Stimulated activated CD8-positive, alpha-beta memory T cell treated with anti-CD3 and anti-CD28 coated beads, Interleukin-15, amount 100 ng/mL, for 1 hour (primary cell): ENCODE measurements around the gene TFPI.

Source experiments
- DNase-seq: peaks from one replicate; pipeline ENCODE4 v3.0.0-alpha.2; 2020; ENCODE audit warnings: low read depth

The TFPI gene

GRCh38 chr2:187466129-187466792 lies 88.0 kb downstream of the TFPI start:
- DNase-seq = no peak

GRCh38 chr2:187462839-187463238 lies 91.4 kb downstream of the TFPI start:
- DNase-seq = no peak

- DNase-seq = no peak
These were observed 92.7 kb downstream of the TFPI start for GRCh38 chr2:187461294-187462261.

- no peak for DNase-seq
These were observed 95.0 kb downstream of the TFPI start for GRCh38 chr2:187459256-187459655.

GRCh38 chr2:187453078-187453641 lies 101.1 kb downstream of the TFPI start:
- DNase-seq = no peak

- no peak for DNase-seq
These were observed 102.7 kb downstream of the TFPI start for GRCh38 chr2:187451510-187451909.

- DNase-seq = no peak
These were observed 106.9 kb downstream of the TFPI start for GRCh38 chr2:187447336-187447735.

GRCh38 chr2:187446711-187447110 lies 107.5 kb downstream of the TFPI start:
- DNase-seq = no peak

- no peak for DNase-seq
These were observed 109.2 kb downstream of the TFPI start for GRCh38 chr2:187445051-187445450.

GRCh38 chr2:187442778-187443177 lies 111.5 kb downstream of the TFPI start:
- no peak for DNase-seq

- DNase-seq = no peak
These were observed 111.9 kb downstream of the TFPI start for GRCh38 chr2:187442378-187442777.

GRCh38 chr2:187440101-187440675 lies 114.0 kb downstream of the TFPI start:
- no peak for DNase-seq

GRCh38 chr2:187438455-187438854 lies 115.8 kb downstream of the TFPI start:
- DNase-seq = no peak

- no peak for DNase-seq
These were observed 118.5 kb downstream of the TFPI start for GRCh38 chr2:187435756-187436155.

- DNase-seq = no peak
These were observed 119.2 kb downstream of the TFPI start for GRCh38 chr2:187435078-187435477.

- DNase-seq = no peak
These were observed 119.9 kb downstream of the TFPI start for GRCh38 chr2:187434342-187434785.

GRCh38 chr2:187431911-187432310 lies 122.3 kb downstream of the TFPI start:
- no peak for DNase-seq

GRCh38 chr2:187429989-187430388 lies 124.2 kb downstream of the TFPI start:
- DNase-seq = no peak

GRCh38 chr2:187424146-187424545 lies 130.1 kb downstream of the TFPI start:
- no peak for DNase-seq

GRCh38 chr2:187422282-187422681 lies 132.0 kb downstream of the TFPI start:
- DNase-seq = no peak

- DNase-seq = no peak
These were observed 132.7 kb downstream of the TFPI start for GRCh38 chr2:187421519-187421918.

GRCh38 chr2:187419808-187420207 lies 134.4 kb downstream of the TFPI start:
- no peak for DNase-seq

GRCh38 chr2:187415449-187415848 lies 138.8 kb downstream of the TFPI start:
- DNase-seq = no peak
